GM18517 (cell line): ENCODE results near the gene SLC25A4.
A peak's percentile ranks its signal among the peaks of the same experiment; 100 is the strongest.
"Not testable (repeated sequence)": the region's sequence is repeated elsewhere in the genome, so short reads cannot be mapped to it uniquely, and the experiment has no call there.

Experiments used
- ATAC-seq: cut with Tn5 transposase; IDR thresholded peaks from one replicate; pipeline ENCODE4 v1.9.1; 2021; ENCODE audit warnings: mild to moderate bottlenecking, moderate library complexity; ENCODE audit not compliant: unreplicated experiment

The SLC25A4 gene

DNA sequence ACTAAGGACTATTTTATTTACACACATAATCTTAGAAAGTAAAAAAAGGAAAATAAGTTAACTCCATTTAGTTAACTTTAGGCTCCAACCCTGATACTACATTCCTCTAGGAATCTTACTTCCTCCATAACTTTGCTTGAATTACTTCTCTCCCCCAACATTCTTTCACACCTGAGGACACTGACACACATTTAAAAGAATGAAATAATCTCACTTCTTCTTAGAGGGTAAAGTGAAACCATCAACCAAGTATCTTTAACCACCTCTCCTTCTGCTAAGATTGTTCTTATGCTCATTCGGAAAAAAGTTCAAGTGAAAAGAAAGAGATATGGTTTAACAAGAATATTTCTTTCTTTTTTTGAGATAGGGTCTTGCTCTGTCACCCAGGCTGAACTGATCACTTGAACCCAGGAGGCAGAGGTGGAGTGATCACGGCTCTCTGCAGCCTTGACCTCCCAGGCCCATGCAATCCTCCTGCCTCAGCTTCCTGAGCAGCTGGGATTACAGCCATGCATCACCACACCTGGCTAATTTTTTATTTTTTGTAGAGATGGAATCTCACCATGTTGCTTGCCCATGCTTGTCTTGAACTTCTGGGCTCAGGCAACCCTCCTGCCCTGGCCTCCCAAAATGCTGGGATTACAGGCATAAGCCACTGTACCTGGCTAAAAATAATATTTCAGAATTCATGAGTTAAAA lies 28.5 kb downstream of the SLC25A4 start:
- ATAC-seq, result peak; percentile 88

DNA sequence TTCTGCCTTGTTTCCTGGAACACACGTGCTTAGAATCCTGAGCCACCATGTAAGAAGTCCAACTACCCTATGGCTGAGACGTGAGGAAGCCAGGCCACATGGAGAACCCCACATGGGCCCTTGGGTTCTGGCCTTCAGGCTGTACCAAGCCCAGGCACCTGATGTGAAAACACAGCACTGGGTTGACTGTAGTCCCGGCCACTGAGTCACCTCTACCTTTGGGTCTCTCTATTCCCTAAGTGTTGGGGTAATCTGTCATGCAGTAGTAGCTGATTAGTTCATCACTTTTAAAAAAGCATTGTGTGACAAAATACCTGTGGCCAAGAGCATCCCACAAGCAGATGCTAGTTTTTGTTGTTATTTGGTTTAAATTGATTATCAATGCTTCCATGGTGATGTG lies 36.4 kb downstream of the SLC25A4 start:
- ATAC-seq, result no peak

DNA sequence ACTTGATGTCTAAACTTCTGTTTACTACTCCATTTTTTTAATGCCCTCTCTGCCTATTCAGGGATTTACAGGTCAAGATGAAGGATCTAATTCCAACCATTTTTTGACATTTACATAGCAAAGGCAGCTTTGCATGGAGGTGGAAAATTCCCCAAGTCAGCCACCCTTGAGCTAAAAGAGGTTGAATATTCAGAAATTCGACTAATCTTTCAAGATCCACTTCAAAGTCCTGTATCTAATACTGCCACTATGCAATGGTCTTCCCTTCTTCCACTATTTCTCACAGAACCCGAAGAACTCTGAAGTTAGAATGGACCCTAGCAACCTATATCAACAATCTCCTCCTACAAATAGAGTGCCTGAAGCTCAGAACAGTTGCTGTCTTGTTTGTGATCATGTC lies 39.2 kb downstream of the SLC25A4 start:
- no peak for ATAC-seq

DNA sequence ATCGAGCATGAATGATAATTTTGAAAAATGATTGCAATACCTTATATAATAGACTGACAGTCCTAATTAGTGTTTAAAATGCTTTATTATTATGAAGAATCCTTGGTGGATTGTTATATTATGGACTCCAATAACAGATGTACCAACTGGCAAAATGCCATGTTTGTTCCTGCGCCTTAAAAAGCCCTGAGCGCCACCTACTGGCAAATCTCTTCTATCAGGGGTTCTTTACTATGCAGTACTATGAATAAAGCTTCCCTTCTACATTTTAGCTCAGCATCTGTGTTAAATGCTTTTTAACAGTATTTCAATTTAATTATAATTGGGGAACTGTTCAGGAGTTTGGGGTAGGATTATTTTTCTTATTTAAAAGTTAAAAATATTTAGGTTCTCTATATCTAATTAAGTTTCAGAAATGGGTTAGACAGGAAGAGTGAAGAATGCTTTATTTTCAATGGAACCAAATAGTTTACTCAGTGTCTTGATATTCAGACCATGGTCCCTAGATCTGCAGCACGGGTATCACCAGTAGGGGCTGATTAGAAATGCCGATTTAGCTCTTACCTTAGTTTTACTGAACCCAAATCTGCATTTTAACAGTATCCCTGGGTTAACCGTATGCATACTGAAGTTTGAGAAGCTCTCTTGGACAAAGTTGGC lies 40.7 kb downstream of the SLC25A4 start:
- peak; percentile 58 for ATAC-seq

DNA sequence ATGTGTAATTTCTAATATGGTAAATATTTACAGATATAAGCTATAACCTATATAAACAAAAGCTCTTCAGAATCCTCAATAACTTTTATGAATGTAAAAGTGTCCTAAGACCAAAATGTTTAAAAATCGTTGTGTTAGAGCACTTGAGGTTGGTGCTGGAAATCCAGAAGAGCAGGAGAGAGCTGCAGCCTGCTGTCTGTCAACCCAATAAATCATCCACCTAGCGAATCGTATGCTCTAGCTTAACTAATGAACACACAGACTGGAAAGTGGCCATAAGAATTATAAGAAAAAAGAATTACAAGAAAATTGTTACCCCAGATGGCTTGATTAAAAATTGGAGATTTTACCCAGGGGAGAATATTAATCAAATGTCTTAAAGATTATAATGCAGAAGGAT lies 43.7 kb downstream of the SLC25A4 start:
- no peak for ATAC-seq

DNA sequence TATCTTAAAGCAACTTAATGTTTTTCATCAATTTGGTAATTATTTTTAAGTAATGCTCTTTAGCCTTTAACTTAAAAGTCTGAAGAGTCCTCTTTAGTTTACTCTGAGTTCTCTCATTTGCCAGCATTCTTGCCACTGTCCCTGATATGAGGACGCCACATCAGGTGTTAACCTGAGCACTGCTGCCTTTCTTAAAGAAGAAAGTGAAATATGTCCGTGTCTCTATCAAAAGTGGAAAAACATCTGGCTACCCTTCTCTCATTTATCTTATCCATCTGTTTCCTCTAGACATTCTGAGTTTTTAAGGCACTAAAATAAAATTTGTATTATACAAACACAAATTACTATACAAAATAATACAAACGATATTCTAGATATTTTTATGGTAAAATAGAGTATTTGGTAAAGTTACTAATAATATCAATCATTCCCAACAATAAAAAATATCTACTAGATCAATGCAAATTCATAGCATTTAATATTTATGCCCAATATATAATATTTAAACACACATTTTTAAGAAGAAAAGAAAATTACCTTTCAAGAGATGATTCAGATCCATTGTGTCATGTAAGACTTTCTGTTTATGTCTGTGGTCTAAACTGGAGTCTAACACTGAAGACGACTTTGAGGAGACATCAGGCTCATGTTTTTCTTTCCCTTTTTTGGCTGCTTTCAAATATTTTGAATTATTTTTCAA lies 46.7 kb downstream of the SLC25A4 start:
- ATAC-seq, result no peak

DNA sequence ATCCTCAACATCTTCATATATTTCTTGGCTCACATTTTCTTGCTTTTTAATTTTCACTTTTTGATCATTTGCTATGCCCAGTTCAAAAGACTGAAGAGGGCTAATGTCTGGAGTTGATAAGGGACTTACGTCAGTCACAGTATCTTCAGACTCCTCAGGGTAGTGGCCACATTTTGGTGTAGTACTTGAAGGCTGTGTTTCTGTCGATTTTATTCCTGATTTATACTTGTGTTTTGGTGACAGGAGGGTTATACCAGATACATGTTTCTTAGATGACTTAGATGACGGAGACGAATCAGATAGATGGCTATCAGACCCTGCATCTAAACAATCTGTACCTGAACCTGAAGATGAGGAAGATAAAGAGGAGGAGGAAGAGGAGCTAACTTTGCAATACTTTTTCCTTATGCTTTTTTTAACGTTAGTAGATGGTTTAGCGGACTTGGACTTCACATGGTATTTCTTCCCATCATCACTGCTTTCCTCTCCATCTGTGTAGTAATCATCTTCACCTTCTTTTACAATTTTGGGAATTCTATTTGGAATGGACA lies 47.3 kb downstream of the SLC25A4 start:
- no peak for ATAC-seq

DNA sequence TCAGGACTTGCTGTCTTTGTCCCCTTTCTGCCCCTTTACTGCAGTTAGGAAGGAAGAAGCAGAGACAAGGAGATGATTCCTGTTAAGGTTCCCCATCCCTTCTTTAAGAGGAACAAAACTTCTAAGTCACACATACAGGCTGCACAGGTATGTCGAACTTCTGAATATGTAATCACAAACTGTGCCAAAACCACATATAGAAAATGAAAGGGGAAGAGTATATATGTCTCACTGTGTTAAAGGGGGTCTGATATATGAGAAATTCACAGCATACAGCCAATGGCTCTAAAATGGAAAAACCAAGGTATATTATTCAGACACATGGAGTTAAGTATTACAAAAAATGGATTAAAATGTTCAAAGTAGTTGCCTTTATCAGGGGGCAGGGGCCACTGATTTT lies 49.0 kb downstream of the SLC25A4 start:
- ATAC-seq, result peak; percentile 88

DNA sequence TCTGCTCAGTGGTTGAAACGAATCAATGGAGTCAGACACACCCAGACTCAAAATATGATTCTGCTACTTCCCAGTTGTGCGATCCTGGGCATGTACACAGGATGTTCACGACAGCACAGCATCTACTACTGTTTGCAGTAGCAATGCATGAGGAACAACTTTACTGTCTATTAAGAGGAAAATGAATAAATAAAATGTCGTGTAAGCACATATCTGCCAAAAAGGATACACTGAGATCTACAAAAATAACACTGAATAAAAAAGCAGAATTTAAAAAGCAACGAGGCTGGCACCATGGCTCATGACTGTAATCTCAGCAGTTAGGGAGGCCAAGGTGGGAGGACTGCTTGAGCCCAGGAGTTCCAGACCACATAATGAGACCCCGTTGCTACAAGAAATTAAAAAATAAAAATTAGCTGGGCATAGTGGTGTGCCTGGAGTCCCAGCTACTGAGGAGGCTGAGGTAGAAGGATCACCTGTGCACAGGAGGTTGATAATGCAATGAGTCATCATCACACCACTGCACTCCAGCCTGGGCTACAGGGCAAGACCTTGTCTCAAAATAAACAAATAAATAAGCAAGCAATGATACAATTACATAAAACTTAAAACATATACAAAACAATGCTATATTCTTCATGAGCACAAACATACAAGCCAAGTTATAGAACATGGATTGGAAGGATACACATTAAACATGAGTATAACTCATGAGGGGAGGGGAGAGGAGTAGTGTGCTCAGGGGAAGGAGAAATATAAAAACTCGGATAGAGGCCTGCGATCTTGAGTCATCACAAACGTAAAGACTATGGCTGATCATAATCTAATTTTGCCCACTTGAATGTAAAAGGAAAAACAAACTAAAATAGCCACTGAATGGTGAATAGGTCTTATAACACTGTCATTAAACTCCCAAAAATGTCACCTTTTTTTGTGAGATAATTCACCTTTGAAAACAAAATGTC lies 52.1 kb downstream of the SLC25A4 start:
- ATAC-seq, result no peak

DNA sequence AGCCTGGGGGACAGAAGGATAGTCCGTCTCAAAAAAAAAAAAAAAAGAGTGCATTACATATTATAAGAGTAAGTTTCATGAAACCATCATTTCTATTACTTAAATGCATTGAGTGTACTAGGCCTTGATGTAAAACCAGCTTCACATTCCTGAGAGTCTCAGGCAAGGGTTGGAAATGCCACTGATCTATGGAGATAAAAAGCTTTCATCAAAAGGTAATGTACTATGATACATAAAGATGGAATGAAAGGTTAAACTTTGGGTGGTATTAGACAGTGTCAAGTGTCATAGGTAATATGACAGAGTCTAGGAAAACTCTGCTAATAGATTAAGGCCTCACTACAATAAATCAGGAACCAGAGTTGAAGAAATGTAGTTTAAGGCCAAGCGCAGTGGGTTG lies 53.4 kb downstream of the SLC25A4 start:
- ATAC-seq, result no peak

DNA sequence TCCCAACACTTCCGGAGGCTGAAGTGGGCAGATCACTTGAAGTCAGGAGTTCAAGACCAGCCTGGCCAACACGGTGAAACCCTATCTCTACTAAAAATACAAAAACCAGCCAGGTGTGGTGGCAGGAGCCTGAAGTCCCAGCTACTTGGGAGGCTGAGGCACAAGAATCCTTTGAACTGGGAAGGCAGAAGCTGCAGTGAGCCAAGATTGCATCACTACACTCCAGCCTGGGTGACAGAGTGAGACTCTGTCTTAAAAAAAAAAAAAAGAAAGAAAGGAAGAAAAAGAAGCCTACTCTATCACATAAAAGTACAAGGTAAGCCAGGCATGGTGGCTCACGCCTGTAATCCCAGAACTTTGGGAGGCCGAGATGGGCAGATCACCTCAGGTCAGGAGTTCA lies 55.1 kb downstream of the SLC25A4 start:
- ATAC-seq, result not testable (repeated sequence)
